ENCODE results near the gene VPS13D.

- TF ChIP-seq FOXM1 (IDR thresholded peaks at IDR 0.05; ENCODE audit: borderline replicate concordance, low read depth), result no peak
- TF ChIP-seq EP300 (IDR thresholded peaks at IDR 0.05; ENCODE audit: borderline replicate concordance), result no peak
- no peak for TF ChIP-seq CEBPB (IDR thresholded peaks at IDR 0.05)
- TF ChIP-seq, protein P1, sequence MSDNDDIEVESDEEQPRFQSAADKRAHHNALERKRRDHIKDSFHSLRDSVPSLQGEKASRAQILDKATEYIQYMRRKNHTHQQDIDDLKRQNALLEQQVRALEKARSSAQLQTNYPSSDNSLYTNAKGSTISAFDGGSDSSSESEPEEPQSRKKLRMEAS (IDR thresholded peaks at IDR 0.05), result no peak
- no peak for TF ChIP-seq TCF12 (IDR thresholded peaks at IDR 0.05; ENCODE audit: low read depth)
- 0 out of 2 replicates have a peak, but pooled peaks have one; percentile 5 for TF ChIP-seq RAD21 (IDR thresholded peaks at IDR 0.05; ENCODE audit: low read depth)
- no peak for TF ChIP-seq NFIC (IDR thresholded peaks at IDR 0.05)
These were observed 109.6 kb downstream of the VPS13D start for GRCh38 chr1:12339396-12339795.
